OCI-LY7 (cell line): ENCODE results near the gene PATJ. TPM values are rescaled to one million over a fixed set of nuclear protein-coding genes. Genes with fewer than 3 reads are reported as not detected.

ENCODE experiments used
- BruUV-seq: library from RNA; stranded (reverse); fragments of 400-500 nt; replicated peaks from 2 replicates; lab custom pipeline; 2021; lab: Mats Ljungman, UMichigan
- CTCF ChIA-PET: fragments of 300-600 bp; sonication (Branson Sonifier 250); formaldehyde crosslinking; loops from one replicate; lab custom pipeline; 2022; ENCODE audit warnings: antibody characterized with exemption; ENCODE audit not compliant: unreplicated experiment; lab: Charles Lee
- POLR2A ChIA-PET: fragments of 300-600 bp; sonication (Branson Sonifier 250); formaldehyde crosslinking; loops from one replicate; lab custom pipeline; 2022; ENCODE audit warnings: antibody characterized with exemption; lab: Charles Lee
- DNase-seq: peaks from one replicate; pipeline ENCODE4 v3.0.0-alpha.2; 2015; ENCODE audit warnings: low spot score
- H2AFZ ChIP-seq: fragments of 200-600 bp; sonication (generic), shearing (Covaris generic); 2 replicates; pipeline ENCODE4 v1.6.1; 2014; ENCODE audit warnings: mild to moderate bottlenecking, antibody characterized with exemption, low read length, moderate library complexity
- H3K27ac ChIP-seq: fragments of 200-600 bp; sonication (generic); 2 replicates; pipeline ENCODE4 v1.5.1; 2014; ENCODE audit warnings: mixed run types, low read depth, mild to moderate bottlenecking, moderate library complexity, low read length, inconsistent platforms; ENCODE audit not compliant: poor library complexity, severe bottlenecking
- H3K36me3 ChIP-seq: fragments of 200-600 bp; sonication (generic); 2 replicates; pipeline ENCODE4 v1.6.1; 2014; ENCODE audit warnings: mild to moderate bottlenecking, antibody characterized with exemption, low read length, moderate library complexity, mixed read lengths; ENCODE audit not compliant: insufficient read depth
- H3K4me1 ChIP-seq: fragments of 200-600 bp; sonication (generic); 2 replicates; pipeline ENCODE4 v1.5.1; 2014; ENCODE audit warnings: mild to moderate bottlenecking, low read length; ENCODE audit not compliant: insufficient read depth, poor library complexity, severe bottlenecking
- H3K4me2 ChIP-seq: fragments of 200-600 bp; sonication (generic); 2 replicates; pipeline ENCODE4 v1.6.1; 2014; ENCODE audit warnings: mild to moderate bottlenecking, low read length
- H3K4me3 ChIP-seq: fragments of 200-600 bp; sonication (generic); 2 replicates; pipeline ENCODE4 v1.5.1; 2014; ENCODE audit warnings: mild to moderate bottlenecking, low read depth, low read length; ENCODE audit not compliant: poor library complexity, severe bottlenecking
- H3K79me2 ChIP-seq: fragments of 200-600 bp; sonication (generic); 2 replicates; pipeline ENCODE4 v1.6.1; 2016; ENCODE audit warnings: low read depth, mild to moderate bottlenecking, low read length, moderate library complexity, mixed read lengths; ENCODE audit not compliant: insufficient read depth
- H3K9me2 ChIP-seq: fragments of 200-600 bp; sonication (generic); 2 replicates; pipeline ENCODE4 v1.6.1; 2016; ENCODE audit warnings: mild to moderate bottlenecking, low read length, mixed read lengths; ENCODE audit not compliant: insufficient read depth
- H3K9me3 ChIP-seq: fragments of 200-600 bp; sonication (generic); 2 replicates; pipeline ENCODE4 v1.6.1; 2014; ENCODE audit warnings: mild to moderate bottlenecking, mixed run types, low read length, mixed read lengths
- H4K20me1 ChIP-seq: fragments of 200-600 bp; sonication (generic); 2 replicates; pipeline ENCODE4 v1.6.1; 2014; ENCODE audit warnings: mild to moderate bottlenecking, antibody characterized with exemption, low read length, moderate library complexity, mixed read lengths; ENCODE audit not compliant: insufficient read depth
- EZH2phosphoT487 ChIP-seq: fragments of 200-600 bp; sonication (generic); IDR thresholded peaks from 2 replicates; pipeline ENCODE4 v1.6.1; 2018; ENCODE audit warnings: low read depth, borderline replicate concordance, mild to moderate bottlenecking, mixed run types, antibody characterized with exemption, low read length, moderate library complexity, mixed read lengths
- intact Hi-C: fragments of 100-400 bp; cut with micrococcal nuclease; formaldehyde crosslinking; loops from one replicate; pipeline ENCODE4 v1.10.0; 2022; ENCODE audit not compliant: unreplicated experiment
- total RNA-seq, 2 experiments: library from RNA; depleted of rRNA in 1 of 2; stranded (reverse); fragments of >200 nt in 1 of 2; shearing (Covaris generic) in 1 of 2; gene quantifications; 2 replicates each; pipeline ENCODE4 v1.2.3, GENCODE V29; 2014 to 2022
- TF ChIP-seq, protein P1 (sequence below): fragments of 200-600 bp; sonication (generic); conservative IDR thresholded peaks from 2 replicates; pipeline ENCODE4 v1.5.1; 2014; ENCODE audit warnings: mild to moderate bottlenecking, antibody characterized with exemption, low read length, moderate library complexity, mixed read lengths

The PATJ gene
- total RNA-seq, 2 experiments from 2014 or later = 0.95 to 4.0 TPM

DNA sequence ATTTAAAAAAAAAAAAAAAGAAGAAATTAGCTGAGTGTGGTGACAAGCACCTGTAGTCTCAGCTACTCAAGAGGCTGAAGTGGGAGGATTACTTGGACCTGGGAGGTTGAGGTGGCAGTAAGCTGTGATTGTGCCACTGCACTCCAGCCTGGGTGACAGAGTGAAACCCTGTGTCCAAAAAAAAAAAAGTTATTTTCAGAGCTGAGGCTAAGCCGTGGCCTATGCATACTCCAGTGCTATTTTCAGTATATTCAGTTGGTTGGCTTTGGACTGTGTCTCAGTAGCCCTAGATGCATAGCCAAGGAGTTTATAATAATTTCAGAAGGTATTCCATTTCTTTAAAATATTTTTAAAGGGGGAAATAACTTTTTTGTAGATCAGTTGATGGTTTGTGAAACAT lies 311.9 kb downstream of the PATJ start:
- H3K36me3 ChIP-seq = no peaks in the 10 kb centered on the region
- H3K4me1 ChIP-seq = no peaks in the 10 kb centered on the region
- no TSS peak for BruUV-seq
- no peaks in the 10 kb centered on the region for H3K9me3 ChIP-seq
- TF ChIP-seq, protein P1, sequence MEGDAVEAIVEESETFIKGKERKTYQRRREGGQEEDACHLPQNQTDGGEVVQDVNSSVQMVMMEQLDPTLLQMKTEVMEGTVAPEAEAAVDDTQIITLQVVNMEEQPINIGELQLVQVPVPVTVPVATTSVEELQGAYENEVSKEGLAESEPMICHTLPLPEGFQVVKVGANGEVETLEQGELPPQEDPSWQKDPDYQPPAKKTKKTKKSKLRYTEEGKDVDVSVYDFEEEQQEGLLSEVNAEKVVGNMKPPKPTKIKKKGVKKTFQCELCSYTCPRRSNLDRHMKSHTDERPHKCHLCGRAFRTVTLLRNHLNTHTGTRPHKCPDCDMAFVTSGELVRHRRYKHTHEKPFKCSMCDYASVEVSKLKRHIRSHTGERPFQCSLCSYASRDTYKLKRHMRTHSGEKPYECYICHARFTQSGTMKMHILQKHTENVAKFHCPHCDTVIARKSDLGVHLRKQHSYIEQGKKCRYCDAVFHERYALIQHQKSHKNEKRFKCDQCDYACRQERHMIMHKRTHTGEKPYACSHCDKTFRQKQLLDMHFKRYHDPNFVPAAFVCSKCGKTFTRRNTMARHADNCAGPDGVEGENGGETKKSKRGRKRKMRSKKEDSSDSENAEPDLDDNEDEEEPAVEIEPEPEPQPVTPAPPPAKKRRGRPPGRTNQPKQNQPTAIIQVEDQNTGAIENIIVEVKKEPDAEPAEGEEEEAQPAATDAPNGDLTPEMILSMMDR = no peak
- TF ChIP-seq EZH2phosphoT487 = no peak
- intact Hi-C loops = no loop called here
- no peak overlapping the region for H3K4me2 ChIP-seq
- no peak for DNase-seq
- POLR2A ChIA-PET = interaction anchor here (0.6 to 0.7 kb wide), 2 partner anchors 28 to 320 kb away, joined by 3 to 4 read pairs; no protein-coding TSS in a partner anchor
- no peaks in the 10 kb centered on the region for H3K9me2 ChIP-seq
- no peaks in the 10 kb centered on the region for H4K20me1 ChIP-seq
- H3K27ac ChIP-seq = no peak overlapping the region
- H3K4me3 ChIP-seq = no peak overlapping the region
- CTCF ChIA-PET = no interaction called here
- H3K79me2 ChIP-seq = no peaks in the 10 kb centered on the region
- H2AFZ ChIP-seq = no peak overlapping the region

DNA sequence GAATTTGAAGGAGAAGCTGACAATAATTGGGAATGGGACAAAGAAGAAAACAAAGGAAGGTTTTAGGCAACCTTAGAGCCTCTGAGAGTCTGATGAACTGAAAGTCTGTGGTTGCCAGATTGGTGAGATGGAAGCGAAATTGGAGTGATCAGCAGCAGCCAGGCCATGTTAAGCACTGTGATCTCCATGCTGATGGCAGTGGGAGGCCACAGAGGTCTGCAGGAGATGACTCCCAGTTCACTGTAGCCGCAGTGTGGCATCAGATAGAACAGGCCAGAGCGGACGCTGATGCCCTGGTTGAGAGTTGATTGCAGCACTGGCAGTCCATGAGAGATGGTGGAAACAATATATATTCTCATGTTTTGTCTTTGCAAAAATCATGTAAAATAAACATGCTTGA lies 314.9 kb downstream of the PATJ start:
- H3K9me2 ChIP-seq = no peaks in the 10 kb centered on the region
- BruUV-seq = no TSS peak
- no peaks in the 10 kb centered on the region for H3K79me2 ChIP-seq
- DNase-seq = no peak
- no peaks in the 10 kb centered on the region for H3K4me1 ChIP-seq
- no peak overlapping the region for H3K4me2 ChIP-seq
- no peaks in the 10 kb centered on the region for H4K20me1 ChIP-seq
- H3K36me3 ChIP-seq = no peaks in the 10 kb centered on the region
- CTCF ChIA-PET = no interaction called here
- POLR2A ChIA-PET = interaction anchor here (0.5 kb wide), 1 partner anchor 1065 kb away, joined by 3 read pairs; no protein-coding TSS in a partner anchor
- no peaks in the 10 kb centered on the region for H3K9me3 ChIP-seq
- intact Hi-C loops = no loop called here
- H2AFZ ChIP-seq = no peak overlapping the region
- TF ChIP-seq, protein P1 = no peak
- TF ChIP-seq EZH2phosphoT487 = no peak
- no peak overlapping the region for H3K27ac ChIP-seq
- no peak overlapping the region for H3K4me3 ChIP-seq

DNA sequence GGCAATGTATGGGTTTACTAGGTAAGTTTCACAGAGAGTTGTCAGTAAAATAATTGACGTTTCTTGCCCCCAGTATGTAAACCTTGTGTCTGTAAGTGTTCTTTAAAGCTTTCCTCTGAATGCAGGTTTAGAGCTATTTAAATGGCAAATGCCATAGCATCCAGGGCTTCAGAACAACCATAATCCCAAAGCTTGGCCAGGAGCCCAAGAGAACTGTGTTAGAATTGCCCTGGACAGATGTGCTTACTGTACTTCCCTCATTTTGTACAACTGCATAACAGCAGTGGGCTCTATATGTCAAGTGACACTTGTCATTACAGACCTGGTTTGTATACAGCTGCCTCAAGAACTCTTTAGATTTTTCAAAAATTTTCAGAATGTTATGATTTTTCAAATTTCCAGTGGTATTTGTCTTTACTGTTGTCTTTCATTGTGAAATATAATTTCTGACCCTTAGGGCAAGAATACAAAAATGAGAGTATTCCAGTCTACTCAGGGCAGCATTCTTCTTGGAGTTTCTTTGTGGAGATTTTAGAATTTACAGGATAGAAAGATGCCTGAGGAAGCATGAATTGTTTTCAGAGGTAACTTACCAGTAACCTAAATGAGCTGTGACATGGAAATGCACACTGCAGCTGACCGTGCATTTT lies 315.5 kb downstream of the PATJ start:
- Histone ChIP-seq H4K20me1 (no peaks in the 10 kb centered on the region), H3K4me1 (no peaks in the 10 kb centered on the region), H3K9me2 (no peaks in the 10 kb centered on the region), H2AFZ (no peak overlapping the region), H3K4me2 (no peak overlapping the region), H3K27ac (no peak overlapping the region), H3K36me3 (no peaks in the 10 kb centered on the region), H3K9me3 (no peaks in the 10 kb centered on the region), H3K79me2 (no peaks in the 10 kb centered on the region), H3K4me3 (no peak overlapping the region)
- ChIA-PET POLR2A (interaction anchor here (0.5 to 1.3 kb wide), 3 partner anchors 35 to 1065 kb away, joined by 3 to 4 read pairs (median 3); no protein-coding TSS in a partner anchor), CTCF (no interaction called here)
- TF ChIP-seq, protein P1 = no peak
- TF ChIP-seq EZH2phosphoT487 = no peak
- BruUV-seq = no TSS peak
- DNase-seq = no peak
- intact Hi-C loops = no loop called here
